Stimulated activated CD4-positive, alpha-beta T cell treated with anti-CD3 and anti-CD28 coated beads, TNF-alpha, amount 100 ng/mL, for 4 hours (primary cell): Measurements from ENCODE around the gene CHRNE.
"Not testable (repeated sequence)": the region's sequence is repeated elsewhere in the genome, so short reads cannot be mapped to it uniquely, and the experiment has no call there.

Source experiments
- DNase-seq, 3 experiments: peaks; one replicate each; pipeline ENCODE4 v3.0.0-alpha.2; 2020; ENCODE audit warnings: low read depth in 3 of 3

The CHRNE gene

GRCh38 chr17:4906642-4907041, 3.7 kb upstream of the CHRNE start:
- not testable (repeated sequence) for DNase-seq

- DNase-seq, result no peak
These were observed 358 bp downstream of the CHRNE start for GRCh38 chr17:4902540-4902939.

GRCh38 chr17:4901648-4902344, 1.1 kb downstream of the CHRNE start:
- no peak for DNase-seq

GRCh38 chr17:4901108-4901647, 1.7 kb downstream of the CHRNE start:
- DNase-seq, result no peak

GRCh38 chr17:4900231-4901107, 2.4 kb downstream of the CHRNE start:
- peak in 1 of 3 experiments; percentile 26 for DNase-seq

- peak; percentile 92 to 97 (median 97) for DNase-seq
These were observed 3.3 kb downstream of the CHRNE start, which contains the start of gene C17orf107 for GRCh38 chr17:4899341-4900230. TSS of gene C17orf107 (plus strand) at chr17:4899536. CDS start at chr17:4899763, 227 bp downstream.

- no peak for DNase-seq
These were observed 4.0 kb downstream of the CHRNE start for GRCh38 chr17:4898927-4899326.

GRCh38 chr17:4898351-4898750, 4.5 kb downstream of the CHRNE start:
- DNase-seq, result no peak

- no peak for DNase-seq
These were observed 5.1 kb downstream of the CHRNE start for GRCh38 chr17:4897785-4898184.

GRCh38 chr17:4897198-4897687, 5.7 kb downstream of the CHRNE start:
- no peak for DNase-seq

GRCh38 chr17:4896332-4897197, 6.3 kb downstream of the CHRNE start:
- DNase-seq, result no peak

- DNase-seq, result no peak
These were observed 7.1 kb downstream of the CHRNE start for GRCh38 chr17:4895657-4896331.

GRCh38 chr17:4895121-4895520, 7.8 kb downstream of the CHRNE start:
- DNase-seq, result no peak

GRCh38 chr17:4893721-4894560, 9.0 kb downstream of the CHRNE start:
- no peak for DNase-seq

GRCh38 chr17:4893272-4893671, 9.6 kb downstream of the CHRNE start:
- DNase-seq, result no peak

GRCh38 chr17:4892499-4893221, 10.2 kb downstream of the CHRNE start:
- DNase-seq, result no peak

- no peak for DNase-seq
These were observed 11.2 kb downstream of the CHRNE start for GRCh38 chr17:4891411-4892410.
